Measurements from ENCODE around the gene MED31. TPM values are rescaled to one million over a fixed set of nuclear protein-coding genes. Genes with fewer than 3 reads are reported as not detected.
"Not testable (repeated sequence)": the region's sequence is repeated elsewhere in the genome, so short reads cannot be mapped to it uniquely, and the experiment has no call there.

Gene MED31
- total RNA-seq, 2 donors from 2014 or later = 32.9 to 36.6 TPM

DNA sequence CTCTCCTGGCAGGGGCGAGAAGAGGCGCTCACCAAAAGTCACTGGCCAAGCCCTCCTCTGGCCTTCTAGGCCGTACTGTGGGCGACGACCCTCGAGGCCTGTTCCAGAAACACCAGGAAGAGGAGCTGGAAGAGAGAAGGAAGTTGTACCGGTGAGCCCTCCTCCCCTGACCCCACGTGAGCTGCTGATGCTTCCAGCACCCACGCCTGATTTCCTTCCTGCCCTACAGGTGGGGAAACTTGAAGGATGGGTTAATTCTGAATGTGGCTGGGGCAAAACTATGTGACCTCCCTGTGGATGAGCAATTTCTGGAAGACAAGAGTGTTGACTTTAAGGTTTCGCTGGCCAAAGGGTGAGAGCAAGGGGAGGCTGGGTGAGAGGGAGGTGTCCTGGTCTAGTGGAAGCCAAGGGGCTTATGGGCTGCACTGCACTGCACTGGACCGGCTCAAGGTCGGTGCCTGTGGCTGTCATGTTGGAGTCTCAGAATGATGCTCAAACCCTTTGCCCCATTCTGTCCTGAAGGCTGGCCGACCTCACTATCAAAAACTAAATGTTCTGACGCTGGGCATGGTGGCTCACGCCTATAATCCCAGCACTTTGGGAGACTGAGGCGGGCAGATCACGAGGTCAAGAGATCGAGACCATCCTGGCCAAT, 6.4 kb upstream of the MED31 start:
- no peaks in the 10 kb centered on the region for H3K9me3 ChIP-seq (ENCODE audit: control insufficient read depth, low read length, poor library complexity, severe bottlenecking)
- peak overlapping the region; percentile 94 for H3K4me3 Mint-ChIP-seq
- H3K27me3 Mint-ChIP-seq = no peaks in the 10 kb centered on the region
- peaks cover 36% of the 10 kb centered on the region for H3K4me1 Mint-ChIP-seq
- ATAC-seq (no peak), DNase-seq (no peak)
- H3K27ac Mint-ChIP-seq = peak overlapping the region; percentile 86
- peaks cover 5% of the 10 kb centered on the region for H3K36me3 Mint-ChIP-seq (ENCODE audit: low read depth)

GRCh38 chr17:6656797-6657632, 5.6 kb upstream of the MED31 start:
- Mint-ChIP-seq H3K4me3 (peak overlapping the region; percentile 94), H3K4me1 (peaks cover 39% of the 10 kb centered on the region), H3K27ac (peak overlapping the region; percentile 86)
- DNase-seq (peak in 2 of 3 donors; percentile 42 to 46), ATAC-seq (peak; percentile 94)
- H3K36me3 Mint-ChIP-seq (ENCODE audit: low read depth); H3K27me3 Mint-ChIP-seq; H3K9me3 ChIP-seq (ENCODE audit: control insufficient read depth, low read length, poor library complexity, severe bottlenecking): not testable (repeated sequence)

- H3K9me3 ChIP-seq (ENCODE audit: control insufficient read depth, low read length, poor library complexity, severe bottlenecking); ATAC-seq; H3K36me3 Mint-ChIP-seq (ENCODE audit: low read depth); H3K27me3 Mint-ChIP-seq; DNase-seq: not testable (repeated sequence)
- Mint-ChIP-seq H3K27ac (peak overlapping the region; percentile 14), H3K4me1 (peaks cover 37% of the 10 kb centered on the region), H3K4me3 (peak overlapping the region; percentile 82)
Measured at GRCh38 chr17:6655732-6656361, 4.4 kb upstream of the MED31 start.

GRCh38 chr17:6654841-6655731, 3.7 kb upstream of the MED31 start:
- ATAC-seq (no peak), DNase-seq (no peak)
- Mint-ChIP-seq H3K4me3 (peak overlapping the region; percentile 70), H3K4me1 (peaks cover 34% of the 10 kb centered on the region), H3K36me3 (ENCODE audit: low read depth) (no peaks in the 10 kb centered on the region), H3K27me3 (no peaks in the 10 kb centered on the region), H3K27ac (peak overlapping the region; percentile 14)
- H3K9me3 ChIP-seq (ENCODE audit: control insufficient read depth, low read length, poor library complexity, severe bottlenecking) = no peaks in the 10 kb centered on the region

DNA sequence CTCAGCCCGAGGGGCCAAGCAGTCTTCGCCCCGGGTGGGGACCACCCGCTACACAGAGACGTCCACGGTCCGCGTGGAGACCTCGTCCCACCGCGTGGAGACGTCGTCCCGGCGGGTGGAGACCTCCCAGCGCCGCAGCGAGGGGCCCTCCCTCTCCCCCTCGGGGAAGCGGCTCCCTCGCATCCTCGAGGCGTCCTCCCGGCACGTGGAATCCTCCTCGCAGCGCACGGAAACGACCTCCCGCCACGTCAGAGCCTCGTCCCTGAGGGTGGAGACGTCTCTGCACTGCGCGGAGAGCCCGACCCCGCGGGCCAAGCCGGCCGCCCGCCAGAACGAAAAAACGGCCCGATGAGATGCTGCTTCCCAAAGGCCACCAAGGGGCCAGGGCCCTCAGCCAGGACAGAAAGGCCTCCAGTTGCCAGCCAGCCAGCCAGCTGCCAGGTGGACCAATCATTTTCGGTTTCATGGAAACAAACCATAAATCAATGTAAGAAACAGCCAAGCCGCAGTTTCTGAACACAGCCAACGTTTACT, 581 bp upstream of the MED31 start:
- Mint-ChIP-seq H3K4me3 (peak overlapping the region; percentile 73), H3K27me3 (no peaks in the 10 kb centered on the region), H3K4me1 (peaks cover 44% of the 10 kb centered on the region), H3K36me3 (ENCODE audit: low read depth) (peaks cover 2% of the 10 kb centered on the region), H3K27ac (peak overlapping the region; percentile 72)
- peak in 2 of 3 donors; percentile 27 to 36 for DNase-seq
- H3K9me3 ChIP-seq (ENCODE audit: control insufficient read depth, low read length, poor library complexity, severe bottlenecking) = no peaks in the 10 kb centered on the region
- ATAC-seq = no peak

- Mint-ChIP-seq H3K27me3 (no peaks in the 10 kb centered on the region), H3K36me3 (ENCODE audit: low read depth) (peaks cover 2% of the 10 kb centered on the region), H3K27ac (peak overlapping the region; percentile 72), H3K4me3 (peak overlapping the region; percentile 41), H3K4me1 (peaks cover 48% of the 10 kb centered on the region)
- no peak for DNase-seq
- no peaks in the 10 kb centered on the region for H3K9me3 ChIP-seq (ENCODE audit: control insufficient read depth, low read length, poor library complexity, severe bottlenecking)
- no peak for ATAC-seq
Measured at GRCh38 chr17:6648181-6648580, 3.2 kb downstream of the MED31 start.

DNA sequence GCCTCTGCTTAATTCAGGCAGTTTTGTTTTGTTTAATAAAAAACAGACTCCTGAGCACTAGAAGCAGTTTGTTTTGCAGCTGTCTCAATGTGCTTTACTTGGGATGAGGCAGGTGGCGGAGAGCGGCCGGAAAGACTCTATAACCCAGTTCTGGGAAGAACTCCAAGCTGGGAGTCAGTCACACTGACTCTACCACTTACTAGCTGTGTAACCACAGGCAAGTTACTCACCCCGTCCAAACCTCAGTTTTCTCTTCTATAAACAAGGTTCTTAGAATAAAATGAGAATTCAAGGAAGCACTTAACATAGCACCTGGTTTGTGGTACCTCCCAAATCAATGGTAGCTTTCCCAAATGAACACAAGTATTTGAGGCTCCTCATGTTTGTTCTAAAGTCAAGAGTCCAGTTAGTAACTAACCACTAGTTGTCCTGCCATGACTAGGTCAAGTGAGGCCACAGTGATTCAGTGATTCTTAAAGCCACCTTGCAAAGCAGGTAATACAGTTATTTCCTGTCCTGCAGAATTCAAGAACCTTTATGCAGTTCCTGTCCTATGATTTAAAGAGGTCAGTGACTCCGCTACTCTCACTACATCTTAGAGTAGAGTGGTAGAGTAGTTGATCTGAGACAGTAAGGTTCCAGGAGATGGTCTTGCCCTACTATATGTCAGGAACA, 7.8 kb downstream of the MED31 start:
- H3K27me3 Mint-ChIP-seq = no peaks in the 10 kb centered on the region
- no peaks in the 10 kb centered on the region for H3K36me3 Mint-ChIP-seq (ENCODE audit: low read depth)
- DNase-seq = no peak
- no peak for ATAC-seq
- H3K9me3 ChIP-seq (ENCODE audit: control insufficient read depth, low read length, poor library complexity, severe bottlenecking) = no peaks in the 10 kb centered on the region
- no peak overlapping the region for H3K4me3 Mint-ChIP-seq
- peaks cover 42% of the 10 kb centered on the region for H3K4me1 Mint-ChIP-seq
- peak overlapping the region; percentile 95 for H3K27ac Mint-ChIP-seq

DNA sequence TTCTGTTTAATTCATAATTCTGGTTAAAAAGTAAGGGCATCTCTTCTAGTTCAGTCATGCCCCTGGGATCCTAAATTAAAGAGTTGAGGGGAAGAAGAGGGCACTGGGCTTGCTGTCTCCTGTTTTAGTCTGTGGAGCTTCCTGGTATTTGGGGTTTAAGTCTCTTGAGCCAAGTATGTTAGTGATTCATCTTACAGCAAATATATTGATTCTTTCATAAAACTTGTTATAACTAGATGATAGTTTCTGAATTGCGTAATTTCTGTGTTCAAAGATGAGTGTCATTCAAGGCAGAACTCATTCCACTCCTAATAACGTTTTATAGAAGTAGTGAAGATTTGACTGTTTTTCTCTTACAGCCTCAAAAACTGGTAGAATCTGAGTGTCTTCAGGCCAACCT, 8.8 kb downstream of the MED31 start:
- Mint-ChIP-seq H3K36me3 (ENCODE audit: low read depth) (no peaks in the 10 kb centered on the region), H3K27ac (peak overlapping the region; percentile 95), H3K27me3 (no peaks in the 10 kb centered on the region), H3K4me3 (peak overlapping the region; percentile 61), H3K4me1 (peaks cover 42% of the 10 kb centered on the region)
- ATAC-seq (no peak), DNase-seq (no peak)
- H3K9me3 ChIP-seq (ENCODE audit: control insufficient read depth, low read length, poor library complexity, severe bottlenecking) = no peaks in the 10 kb centered on the region

GRCh38 chr17:6641247-6641863, 10.1 kb downstream of the MED31 start:
- H3K9me3 ChIP-seq (ENCODE audit: control insufficient read depth, low read length, poor library complexity, severe bottlenecking) = no peaks in the 10 kb centered on the region
- DNase-seq = no peak
- H3K4me1 Mint-ChIP-seq = peaks cover 49% of the 10 kb centered on the region
- no peaks in the 10 kb centered on the region for H3K27me3 Mint-ChIP-seq
- H3K27ac Mint-ChIP-seq = peak overlapping the region; percentile 95
- H3K4me3 Mint-ChIP-seq = peak overlapping the region; percentile 94
- no peaks in the 10 kb centered on the region for H3K36me3 Mint-ChIP-seq (ENCODE audit: low read depth)
- peak; percentile 8 for ATAC-seq

- Mint-ChIP-seq H3K4me3 (peak within 1 kb of the TSS; percentile 94), H3K4me1 (peaks cover 48% of the 10 kb centered on the region), H3K27me3 (no peaks in the 10 kb centered on the region), H3K27ac (peak within 1 kb of the TSS; percentile 95), H3K36me3 (ENCODE audit: low read depth) (no peaks in the 10 kb centered on the region)
- ATAC-seq (peak; percentile 88), DNase-seq (peak; percentile 77 to 78 (median 78))
- H3K9me3 ChIP-seq (ENCODE audit: control insufficient read depth, low read length, poor library complexity, severe bottlenecking) = no peaks in the 10 kb centered on the region
Measured at GRCh38 chr17:6640536-6641246, 10.7 kb downstream of the MED31 start, which contains the start of the genes KIAA0753 and TXNDC17. Gene KIAA0753, minus strand, starts transcription at chr17:6640711. Its CDS starts 5,608 bp downstream, at chr17:6635103. Gene TXNDC17, plus strand, starts transcription at chr17:6641060. Its CDS starts 23 bp downstream, at chr17:6641083.

All from T-helper 17 cell (primary cell).